Adipose tissue (tissue), 3 donors: ENCODE data around the gene MMGT1. TPM values are rescaled to one million over a fixed set of nuclear protein-coding genes. Genes with fewer than 3 reads are reported as not detected.

ENCODE experiments used
- H3K27ac ChIP-seq: one replicate; pipeline ENCODE4 v1.5.1; 2013; ENCODE audit warnings: low read depth, low read length
- WGBS, 3 donors: extraction: QIAGEN DNeasy Blood & Tissue Kit; methylation state at CpG; one replicate each; pipeline ENCODE4 v1.1.7; 2013; 5-methylcytosine and 5-hydroxymethylcytosine counted together
- polyA plus RNA-seq, 3 donors: library from polyadenylated mRNA; stranded (reverse); fragments of 200-250 nt; gene quantifications; one replicate each; pipeline ENCODE4 v1.2.3, GENCODE V29; 2013
- donor health status: healthy with polysubstance abuse.
- donor health status: Bipolar disorder and iron deficiency.
- donor health status: healthy.

Gene MMGT1
- polyA plus RNA-seq = 10 to 100 TPM in 2 of 3 donors, 1 to 10 TPM in 1; 6.9 to 13.7 (median 11.9) TPM

- peak within 1 kb of the TSS; percentile 94 for H3K27ac ChIP-seq
- WGBS, 3 donors = 0 to 30% (median 1%) methylated on average over 39 to 54 of the region's 65 CpGs
Observed at GRCh38 chrX:135973548-135974278, at the start of gene MMGT1. Gene MMGT1 (minus strand): TSS chrX:135973988. CDS start chrX:135973675, 313 bp downstream.

DNA sequence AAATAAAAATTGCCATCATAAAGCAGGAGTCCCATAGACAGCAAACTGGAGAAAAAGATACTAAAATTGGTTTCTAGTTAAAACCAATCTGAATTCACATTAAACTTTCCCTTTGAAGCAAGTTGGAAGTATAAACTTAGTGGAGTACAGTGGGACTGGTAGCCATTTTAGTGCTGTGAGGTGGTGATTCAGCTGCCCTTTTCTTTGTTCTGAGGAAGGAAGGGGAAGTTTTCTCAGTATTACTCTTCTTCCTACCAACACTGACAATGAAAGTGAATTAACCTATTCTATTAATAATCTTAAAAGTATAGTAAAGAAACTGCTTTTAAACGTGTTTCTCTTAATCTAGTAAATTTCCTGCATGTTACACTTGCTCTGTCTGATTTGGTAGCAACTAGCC is 48.1 kb upstream of the MMGT1 start:
- H3K27ac ChIP-seq = no peak overlapping the region
- 43 to 80% (median 79%) methylated on average over 1 of the region's 1 CpG for WGBS, 3 donors

- WGBS, 3 donors = 89 to 96% (median 92%) methylated on average over 1 of the region's 1 CpG
- no peak overlapping the region for H3K27ac ChIP-seq
Observed at GRCh38 chrX:136021160-136021559, 47.4 kb upstream of the MMGT1 start.

GRCh38 chrX:136019226-136019625 is 45.4 kb upstream of the MMGT1 start:
- 69 to 85% (median 82%) methylated on average over 5 of the region's 5 CpGs for WGBS, 3 donors
- H3K27ac ChIP-seq = no peak overlapping the region

GRCh38 chrX:136016881-136017280 is 43.1 kb upstream of the MMGT1 start:
- no peak overlapping the region for H3K27ac ChIP-seq
- WGBS, 3 donors = 68 to 93% (median 90%) methylated on average over 2 of the region's 2 CpGs

DNA sequence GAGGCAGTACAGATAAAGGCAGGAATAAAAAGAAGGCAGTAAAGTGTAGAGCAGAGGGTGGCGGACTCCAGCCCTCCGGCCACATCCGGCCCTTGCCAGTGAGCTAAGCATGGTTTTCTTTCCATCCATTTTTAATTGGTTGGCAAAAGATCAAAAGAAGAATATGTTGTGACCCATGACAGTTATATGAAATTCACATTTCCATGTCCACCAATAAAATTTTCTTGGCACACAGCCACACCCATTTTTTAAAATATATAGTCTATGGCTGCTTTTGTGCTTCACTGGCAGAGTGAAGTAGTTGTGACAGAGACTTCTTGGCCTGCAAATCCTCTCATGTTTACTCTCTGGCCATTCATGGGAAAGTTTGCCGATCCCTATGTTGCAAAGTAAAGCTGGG is 41.2 kb upstream of the MMGT1 start:
- WGBS, 3 donors = 87 to 96% (median 88%) methylated on average over 4 of the region's 4 CpGs

DNA sequence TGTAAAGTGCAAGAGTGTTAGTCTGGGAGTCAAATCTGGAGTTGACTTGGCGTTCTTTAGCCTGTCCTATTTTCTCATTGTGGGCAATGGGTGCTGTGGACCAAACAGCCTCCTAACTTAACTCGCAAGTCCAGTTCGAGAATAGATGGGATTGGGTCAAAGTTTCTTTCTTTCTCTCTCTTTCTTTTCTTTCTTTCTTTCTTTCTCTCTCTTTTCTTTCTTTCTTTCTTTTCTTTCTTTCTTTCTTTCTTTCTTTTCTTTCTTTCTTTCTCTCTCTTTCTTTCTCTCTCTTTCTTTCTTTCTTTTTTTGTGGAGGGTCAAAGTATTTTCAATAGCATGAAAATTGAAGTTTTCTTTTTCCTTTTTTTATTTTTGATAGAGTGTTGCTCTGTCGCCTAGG is 14.5 kb upstream of the MMGT1 start:
- no peak overlapping the region for H3K27ac ChIP-seq
- WGBS, 3 donors = 84 to 95% (median 93%) methylated on average over 4 of the region's 4 CpGs

More for the DNA sequence above, 41.2 kb upstream of the MMGT1 start:
- H3K27ac ChIP-seq = no peak overlapping the region

GRCh38 chrX:135985973-135986310 is 12.2 kb upstream of the MMGT1 start:
- H3K27ac ChIP-seq = no peak overlapping the region
- WGBS, 3 donors = 0 to 33% (median 1%) methylated on average over 15 of the region's 15 CpGs

- no peak within 1 kb of the TSS for H3K27ac ChIP-seq
- WGBS, 3 donors = 0 to 32% (median 1%) methylated on average over 13 to 67 of the region's 68 CpGs
Observed at GRCh38 chrX:135985157-135985972, 11.6 kb upstream of the MMGT1 start, which contains the start of gene SLC9A6. Gene SLC9A6 (plus strand): TSS chrX:135985435. CDS start chrX:135985659, 224 bp downstream.

DNA sequence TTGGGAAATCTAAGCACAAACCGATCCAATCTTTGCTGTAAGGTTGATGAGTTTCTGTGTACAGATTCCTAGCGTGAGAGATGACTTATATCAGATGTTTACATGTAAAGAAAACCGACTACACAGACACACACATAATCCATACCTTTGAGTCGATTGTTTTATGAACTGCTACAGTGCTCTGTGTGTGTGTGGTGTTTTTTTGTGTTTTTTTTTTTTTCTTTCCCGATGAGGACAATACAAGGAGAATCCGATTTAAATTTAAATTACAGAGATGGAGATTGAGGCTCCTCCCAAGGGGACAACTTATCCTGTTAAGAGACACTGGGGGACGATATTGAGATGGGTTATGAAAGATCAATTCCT is 11.0 kb upstream of the MMGT1 start:
- WGBS, 3 donors = 2 to 25% (median 4%) methylated on average over 7 of the region's 7 CpGs
- no peak overlapping the region for H3K27ac ChIP-seq

- WGBS, 3 donors = 38 to 56% (median 45%) methylated on average over 2 of the region's 2 CpGs
- H3K27ac ChIP-seq = no peak overlapping the region
Observed at GRCh38 chrX:135984256-135984655, 10.5 kb upstream of the MMGT1 start.

- WGBS, 3 donors = 52 to 70% (median 56%) methylated on average over 1 of the region's 1 CpG
- H3K27ac ChIP-seq = no peak overlapping the region
Observed at GRCh38 chrX:135982860-135983259, 9.1 kb upstream of the MMGT1 start.

- no peak overlapping the region for H3K27ac ChIP-seq
Observed at GRCh38 chrX:135981668-135982067, 7.9 kb upstream of the MMGT1 start.

GRCh38 chrX:135981010-135981409 is 7.2 kb upstream of the MMGT1 start:
- WGBS, 3 donors = 57 to 84% (median 68%) methylated on average over 5 of the region's 5 CpGs
- H3K27ac ChIP-seq = no peak overlapping the region

- WGBS, 3 donors = 64 to 83% (median 71%) methylated on average over 4 of the region's 4 CpGs
- no peak overlapping the region for H3K27ac ChIP-seq
Observed at GRCh38 chrX:135977611-135978010, 3.8 kb upstream of the MMGT1 start.

- WGBS, 3 donors = 83 to 100% (median 88%) methylated on average over 1 of the region's 1 CpG
- H3K27ac ChIP-seq = no peak overlapping the region
Observed at GRCh38 chrX:135975421-135975820, 1.6 kb upstream of the MMGT1 start.

GRCh38 chrX:135974279-135974856 is 580 bp upstream of the MMGT1 start:
- 2 to 28% (median 5%) methylated on average over 8 to 20 of the region's 32 CpGs for WGBS, 3 donors
- no peak overlapping the region for H3K27ac ChIP-seq

DNA sequence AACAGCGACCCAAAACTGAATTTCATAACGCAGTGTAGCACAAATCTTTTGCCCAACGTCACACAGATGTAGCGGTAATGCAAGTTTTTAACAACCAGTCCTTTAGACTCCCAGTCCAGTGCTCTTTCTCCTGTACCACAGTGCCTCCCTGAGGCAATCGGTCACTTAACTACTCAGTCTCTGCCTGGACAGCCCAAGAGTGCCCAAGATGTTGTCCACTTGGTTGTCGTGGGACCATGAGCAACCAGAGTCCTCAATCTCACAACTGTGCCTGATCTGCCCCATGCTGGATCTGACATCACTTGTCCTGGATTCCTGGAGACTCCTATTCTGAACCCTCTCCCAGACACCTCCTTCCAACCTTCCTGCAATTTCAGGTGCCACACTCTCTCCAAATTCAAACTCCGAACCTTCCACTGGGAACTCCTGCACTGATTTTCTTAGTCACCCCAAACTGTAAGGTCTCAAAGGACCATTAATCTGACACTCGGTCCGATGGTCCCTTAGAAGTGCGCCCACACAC is 702 bp downstream of the MMGT1 start:
- H3K27ac ChIP-seq = peak overlapping the region; percentile 94
- WGBS, 3 donors = 0 to 36% (median 3%) methylated on average over 10 of the region's 10 CpGs

DNA sequence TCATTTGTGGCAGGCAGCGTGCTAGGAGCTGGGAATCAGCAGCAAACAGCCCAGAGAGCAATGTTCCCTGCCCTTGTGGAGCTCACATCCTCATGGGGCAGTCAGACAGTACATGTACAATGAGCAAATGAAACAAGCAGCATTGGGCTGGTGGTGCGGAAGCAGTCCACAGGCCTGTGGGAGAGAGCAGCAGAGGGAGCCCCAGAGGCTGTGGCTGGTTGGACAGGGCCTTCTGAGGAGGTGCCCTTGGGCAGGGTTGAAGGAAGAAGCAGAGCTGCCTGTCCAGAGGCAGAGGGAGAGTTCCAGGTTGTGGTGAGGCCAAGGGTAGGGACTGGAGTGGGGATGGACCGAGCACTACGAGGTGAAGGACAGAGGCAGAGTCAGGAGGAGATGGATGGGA is 22.5 kb downstream of the MMGT1 start:
- no peak overlapping the region for H3K27ac ChIP-seq
- 66 to 97% (median 90%) methylated on average over 2 to 4 of the region's 4 CpGs for WGBS, 3 donors
